GM12872 (cell line): ENCODE results near the gene MAPKAP1.

Experiments used
- CTCF ChIP-seq: IDR thresholded peaks from 3 replicates; pipeline ENCODE4 v1.5.1; 2011; ENCODE audit warnings: low read depth, mild to moderate bottlenecking, low read length, moderate library complexity; ENCODE audit not compliant: insufficient read depth

Gene MAPKAP1

GRCh38 chr9:125672876-125673275 is 34.1 kb downstream of the MAPKAP1 start:
- no peak for TF ChIP-seq CTCF

- no peak for TF ChIP-seq CTCF
Observed at GRCh38 chr9:125663127-125663526, 43.9 kb downstream of the MAPKAP1 start.

GRCh38 chr9:125660557-125660956 is 46.5 kb downstream of the MAPKAP1 start:
- TF ChIP-seq CTCF, result no peak

- TF ChIP-seq CTCF, result no peak
Observed at GRCh38 chr9:125659954-125660353, 47.1 kb downstream of the MAPKAP1 start.

- no peak for TF ChIP-seq CTCF
Observed at GRCh38 chr9:125659201-125659840, 47.7 kb downstream of the MAPKAP1 start.

GRCh38 chr9:125656560-125656959 is 50.4 kb downstream of the MAPKAP1 start:
- no peak for TF ChIP-seq CTCF

GRCh38 chr9:125655691-125656410 is 51.2 kb downstream of the MAPKAP1 start:
- TF ChIP-seq CTCF, result no peak
